Stimulated activated CD4-positive, alpha-beta T cell treated with anti-CD3 and anti-CD28 coated beads, Interleukin-15, amount 100 ng/mL, for 1 hour (primary cell): Measurements from ENCODE around the gene SNX8.

Experiments
- DNase-seq, 2 donors: peaks; one replicate each; pipeline ENCODE4 v3.0.0-alpha.2; 2020; ENCODE audit warnings: low read depth in 1 of 2, low spot score in 1 of 2

Gene SNX8

GRCh38 chr7:2266911-2267310 lies 47.3 kb downstream of the SNX8 start:
- no peak for DNase-seq

GRCh38 chr7:2264158-2264557 lies 50.1 kb downstream of the SNX8 start:
- no peak for DNase-seq

- DNase-seq = no peak
These were observed 51.1 kb downstream of the SNX8 start for GRCh38 chr7:2263176-2263575.

- DNase-seq = no peak
These were observed 52.6 kb downstream of the SNX8 start for GRCh38 chr7:2261611-2262010.

- DNase-seq = no peak
These were observed 53.4 kb downstream of the SNX8 start for GRCh38 chr7:2260820-2261219.

GRCh38 chr7:2259480-2259879 lies 54.8 kb downstream of the SNX8 start:
- DNase-seq = no peak

- DNase-seq = no peak
These were observed 55.4 kb downstream of the SNX8 start for GRCh38 chr7:2258661-2259365.

- DNase-seq = no peak
These were observed 56.6 kb downstream of the SNX8 start for GRCh38 chr7:2257651-2258050.

GRCh38 chr7:2257046-2257551 lies 57.1 kb downstream of the SNX8 start:
- no peak for DNase-seq

GRCh38 chr7:2256306-2257045 lies 57.8 kb downstream of the SNX8 start:
- DNase-seq = no peak

- no peak for DNase-seq
These were observed 58.8 kb downstream of the SNX8 start for GRCh38 chr7:2255145-2256139.

- no peak for DNase-seq
These were observed 59.7 kb downstream of the SNX8 start for GRCh38 chr7:2254429-2255144.

- no peak for DNase-seq
These were observed 60.6 kb downstream of the SNX8 start for GRCh38 chr7:2253525-2254244.

- no peak for DNase-seq
These were observed 61.2 kb downstream of the SNX8 start for GRCh38 chr7:2253021-2253420.

- DNase-seq = no peak
These were observed 62.1 kb downstream of the SNX8 start for GRCh38 chr7:2251841-2252771.

- no peak for DNase-seq
These were observed 62.9 kb downstream of the SNX8 start for GRCh38 chr7:2251381-2251780.

- DNase-seq = no peak
These were observed 64.4 kb downstream of the SNX8 start for GRCh38 chr7:2249744-2250323.

GRCh38 chr7:2248984-2249694 lies 65.1 kb downstream of the SNX8 start:
- DNase-seq = no peak
